ENCODE measurements around the gene PYGO2.

Gene PYGO2, protein sequence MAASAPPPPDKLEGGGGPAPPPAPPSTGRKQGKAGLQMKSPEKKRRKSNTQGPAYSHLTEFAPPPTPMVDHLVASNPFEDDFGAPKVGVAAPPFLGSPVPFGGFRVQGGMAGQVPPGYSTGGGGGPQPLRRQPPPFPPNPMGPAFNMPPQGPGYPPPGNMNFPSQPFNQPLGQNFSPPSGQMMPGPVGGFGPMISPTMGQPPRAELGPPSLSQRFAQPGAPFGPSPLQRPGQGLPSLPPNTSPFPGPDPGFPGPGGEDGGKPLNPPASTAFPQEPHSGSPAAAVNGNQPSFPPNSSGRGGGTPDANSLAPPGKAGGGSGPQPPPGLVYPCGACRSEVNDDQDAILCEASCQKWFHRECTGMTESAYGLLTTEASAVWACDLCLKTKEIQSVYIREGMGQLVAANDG

DNA sequence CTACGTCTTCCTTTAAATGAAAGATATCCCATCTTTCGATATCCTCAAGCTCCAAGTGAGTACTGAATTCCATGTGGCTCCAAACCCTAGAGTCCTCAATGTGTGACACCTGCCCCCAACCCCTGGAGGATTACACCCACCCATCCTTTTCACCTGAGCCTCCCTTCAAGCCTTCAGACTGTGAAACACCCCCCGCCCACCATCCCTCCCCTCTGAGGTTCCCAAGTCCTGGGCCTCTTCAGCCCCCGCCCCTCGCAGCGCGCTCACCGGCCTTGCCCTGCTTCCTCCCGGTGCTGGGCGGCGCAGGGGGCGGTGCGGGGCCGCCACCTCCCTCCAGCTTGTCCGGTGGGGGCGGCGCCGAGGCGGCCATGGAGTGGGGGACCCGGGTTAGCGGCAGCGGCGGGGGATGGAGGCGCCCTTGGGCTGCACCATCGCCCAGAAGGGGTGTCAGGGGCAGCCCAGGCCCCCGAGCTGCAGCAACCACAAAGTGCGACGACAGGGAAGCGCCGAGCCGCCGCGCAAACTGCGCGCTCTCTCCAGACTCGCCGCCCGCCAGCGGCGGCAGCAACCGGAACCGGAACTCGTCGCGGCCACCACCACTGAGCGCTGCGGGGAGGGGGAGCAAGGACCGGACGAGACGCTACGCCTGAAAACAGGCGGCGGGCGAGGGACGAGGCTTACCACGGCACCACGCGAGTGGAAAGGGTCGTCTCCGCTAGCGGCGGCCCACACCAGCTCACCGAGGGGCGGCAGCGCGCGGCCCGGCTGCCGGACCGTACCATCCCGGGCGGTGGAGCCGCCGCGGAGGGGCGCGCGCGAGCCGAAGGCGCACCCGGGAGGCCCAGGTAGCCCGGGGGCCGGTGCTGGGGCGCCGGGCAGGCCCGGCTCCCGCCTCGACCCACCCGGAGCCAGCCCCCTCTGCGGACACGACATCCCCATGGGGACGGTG is at the start of gene PYGO2:
Gene PYGO2 (minus strand): TSS at position 576 of the 949 bp plus-strand sequence. CDS start 206 bp downstream, at position 370.
- peak; percentile 90 for DNase-seq (ENCODE audit: low spot score)
- Histone ChIP-seq H3K27ac (peak within 1 kb of the TSS; percentile 97), H3K4me3 (peak within 1 kb of the TSS; percentile 78)
- TF ChIP-seq, protein P1, sequence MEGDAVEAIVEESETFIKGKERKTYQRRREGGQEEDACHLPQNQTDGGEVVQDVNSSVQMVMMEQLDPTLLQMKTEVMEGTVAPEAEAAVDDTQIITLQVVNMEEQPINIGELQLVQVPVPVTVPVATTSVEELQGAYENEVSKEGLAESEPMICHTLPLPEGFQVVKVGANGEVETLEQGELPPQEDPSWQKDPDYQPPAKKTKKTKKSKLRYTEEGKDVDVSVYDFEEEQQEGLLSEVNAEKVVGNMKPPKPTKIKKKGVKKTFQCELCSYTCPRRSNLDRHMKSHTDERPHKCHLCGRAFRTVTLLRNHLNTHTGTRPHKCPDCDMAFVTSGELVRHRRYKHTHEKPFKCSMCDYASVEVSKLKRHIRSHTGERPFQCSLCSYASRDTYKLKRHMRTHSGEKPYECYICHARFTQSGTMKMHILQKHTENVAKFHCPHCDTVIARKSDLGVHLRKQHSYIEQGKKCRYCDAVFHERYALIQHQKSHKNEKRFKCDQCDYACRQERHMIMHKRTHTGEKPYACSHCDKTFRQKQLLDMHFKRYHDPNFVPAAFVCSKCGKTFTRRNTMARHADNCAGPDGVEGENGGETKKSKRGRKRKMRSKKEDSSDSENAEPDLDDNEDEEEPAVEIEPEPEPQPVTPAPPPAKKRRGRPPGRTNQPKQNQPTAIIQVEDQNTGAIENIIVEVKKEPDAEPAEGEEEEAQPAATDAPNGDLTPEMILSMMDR (IDR thresholded peaks at IDR 0.05): peak; percentile 35

DNA sequence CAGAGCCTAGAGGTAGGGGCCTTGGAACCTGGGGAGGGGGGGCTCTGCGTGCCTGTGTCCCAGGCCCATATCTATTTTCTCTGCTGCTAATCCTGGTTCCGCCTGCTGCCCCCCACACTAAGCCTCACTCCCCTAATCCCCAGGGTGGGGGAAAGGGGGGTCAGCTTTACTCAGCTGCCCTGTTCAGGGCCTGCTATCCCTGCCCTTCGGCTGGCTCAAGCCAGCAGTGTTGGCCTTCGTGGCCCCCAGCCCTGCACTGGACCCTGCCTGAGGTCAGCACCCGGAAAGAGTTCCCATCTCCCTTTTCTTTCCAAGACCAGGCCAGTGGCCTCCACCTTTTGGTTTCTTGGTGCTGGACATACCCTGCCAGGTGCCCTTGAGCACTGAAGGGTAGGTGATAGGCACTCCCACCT is 49.4 kb upstream of the PYGO2 start:
- TF ChIP-seq, protein P1 (IDR thresholded peaks at IDR 0.05): no peak
- DNase-seq (ENCODE audit: low spot score): no peak
- no peak overlapping the region for H3K4me3 ChIP-seq
- H3K27ac ChIP-seq: peak overlapping the region; percentile 40 to 93

DNA sequence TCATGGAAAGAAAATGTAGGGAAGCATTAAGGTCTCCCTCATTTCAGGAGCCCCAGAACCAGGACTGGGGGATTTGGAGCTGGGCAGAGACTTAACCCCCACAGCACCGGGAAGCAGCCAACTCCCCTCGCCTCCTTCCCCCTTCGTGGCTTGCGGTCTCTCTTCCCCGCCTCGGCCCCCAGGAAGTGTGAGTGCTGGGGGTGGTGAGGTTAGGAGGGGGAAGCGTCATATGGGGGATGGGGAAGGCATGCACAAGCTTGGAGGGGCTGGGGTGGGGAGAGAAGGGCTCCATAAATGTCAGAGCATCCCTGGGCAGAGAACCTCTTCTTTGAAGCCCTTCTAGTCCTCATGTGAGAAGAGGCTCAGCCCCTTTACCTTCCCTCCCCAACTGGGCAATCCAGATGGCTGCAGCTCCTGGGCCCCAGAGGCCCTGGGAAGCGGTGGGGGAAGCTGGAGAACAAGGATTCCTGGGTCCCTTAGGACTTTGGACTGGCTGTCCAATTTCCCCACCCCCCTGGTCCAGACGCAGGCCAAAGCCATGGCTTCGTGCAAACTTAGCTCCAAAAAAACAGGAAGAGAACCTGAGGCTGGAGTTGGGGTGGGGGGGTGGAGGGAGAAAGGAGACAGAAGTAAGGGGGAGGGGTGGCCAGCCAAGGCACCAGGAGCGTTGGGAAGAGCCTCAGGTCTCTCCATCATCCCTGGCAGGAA is 48.8 kb upstream of the PYGO2 start:
- TF ChIP-seq, protein P1 (IDR thresholded peaks at IDR 0.05): no peak
- Histone ChIP-seq H3K4me3 (peak overlapping the region; percentile 59), H3K27ac (peak overlapping the region in 1 of 2 donors; percentile 93)
- no peak for DNase-seq (ENCODE audit: low spot score)

DNA sequence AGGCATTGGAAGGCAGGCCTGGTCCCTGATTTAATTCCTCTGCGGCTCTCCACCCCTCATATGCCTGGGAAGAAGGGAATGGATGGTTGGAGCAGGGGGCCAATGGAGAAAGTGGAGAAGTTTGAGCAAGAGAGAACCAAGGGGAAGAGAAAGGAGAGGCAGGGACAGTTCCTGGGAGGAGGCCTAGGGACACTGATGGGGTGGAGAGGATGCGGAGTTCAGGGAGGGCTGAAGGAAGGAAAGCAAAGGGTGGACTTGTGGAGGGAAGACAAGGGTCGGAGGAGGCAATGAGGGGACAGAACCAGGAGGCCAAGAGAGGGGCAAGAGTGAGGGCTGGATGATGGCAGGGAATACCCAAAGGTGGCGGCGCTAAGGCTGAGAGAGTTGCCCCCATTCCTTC is 48.2 kb upstream of the PYGO2 start:
- no peak for DNase-seq (ENCODE audit: low spot score)
- H3K27ac ChIP-seq: peak overlapping the region in 1 of 2 donors; percentile 93
- TF ChIP-seq, protein P1 (IDR thresholded peaks at IDR 0.05): no peak
- H3K4me3 ChIP-seq: peak overlapping the region; percentile 59

DNA sequence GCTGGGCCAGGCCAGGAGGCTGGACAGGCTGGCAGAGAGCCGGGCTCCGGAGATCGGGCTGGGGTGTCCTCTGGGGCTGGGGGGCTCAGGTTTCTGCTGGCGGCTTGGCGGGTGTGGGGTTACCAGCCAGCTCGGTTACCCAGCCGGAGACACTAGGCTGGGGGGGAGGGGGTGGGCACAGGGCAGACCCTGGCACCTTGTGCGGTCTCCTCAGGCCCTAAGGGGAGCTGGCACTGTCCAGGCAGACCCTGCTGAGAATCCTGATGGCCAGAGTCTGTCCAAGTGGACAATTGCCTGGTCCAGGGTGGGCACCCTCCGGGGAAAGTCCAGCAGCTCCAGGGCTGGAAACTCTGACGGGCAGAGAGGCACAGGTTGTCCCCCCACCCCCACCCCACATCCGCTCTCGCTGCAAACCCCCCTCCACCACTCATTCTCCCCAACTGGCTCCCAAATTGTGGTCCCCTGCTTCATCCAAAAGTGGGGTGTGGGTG is 47.7 kb upstream of the PYGO2 start:
- H3K4me3 ChIP-seq: peak overlapping the region; percentile 59
- H3K27ac ChIP-seq: peak overlapping the region in 1 of 2 donors; percentile 93
- TF ChIP-seq, protein P1 (IDR thresholded peaks at IDR 0.05): no peak
- no peak for DNase-seq (ENCODE audit: low spot score)

Data from coronary artery (tissue), 2 donors.